HG03354 (cell line): Measurements from ENCODE around the gene PIP5K1B.

Source experiments
- ATAC-seq: cut with Tn5 transposase; IDR thresholded peaks from one replicate; pipeline ENCODE4 v1.9.1; 2021; ENCODE audit warnings: mild to moderate bottlenecking; ENCODE audit not compliant: unreplicated experiment, poor library complexity, severe bottlenecking

PIP5K1B gene

DNA sequence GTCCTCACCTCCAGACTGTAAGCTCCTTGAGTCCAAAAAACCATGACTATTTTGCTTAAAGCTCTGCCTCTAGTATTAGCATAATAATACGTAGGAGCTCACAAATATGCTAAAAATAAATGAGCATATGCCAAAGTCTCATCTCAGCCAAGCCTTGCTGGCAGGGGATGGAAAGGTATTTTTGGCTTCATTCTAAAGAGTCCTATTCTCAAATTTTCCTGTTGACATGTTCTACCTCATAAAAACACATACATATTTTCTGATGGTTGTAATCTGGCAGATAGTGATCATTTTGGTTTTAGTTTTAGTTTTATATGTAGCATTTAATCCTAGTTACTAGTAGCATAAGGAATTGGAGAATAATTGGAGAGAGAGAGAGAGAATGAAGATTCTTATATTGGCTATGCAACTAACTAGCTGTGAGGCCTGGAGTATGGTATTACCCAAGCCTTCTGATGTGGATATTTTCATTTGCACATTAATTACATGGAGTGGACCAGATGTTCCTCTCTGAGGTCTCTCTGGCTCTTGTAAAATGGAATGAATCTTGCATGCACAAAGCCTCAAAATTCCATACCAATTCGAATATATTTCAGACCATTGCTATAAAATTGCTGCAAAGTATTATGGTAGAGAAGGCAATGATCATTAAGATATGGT lies 55.8 kb downstream of the PIP5K1B start:
- ATAC-seq: no peak

DNA sequence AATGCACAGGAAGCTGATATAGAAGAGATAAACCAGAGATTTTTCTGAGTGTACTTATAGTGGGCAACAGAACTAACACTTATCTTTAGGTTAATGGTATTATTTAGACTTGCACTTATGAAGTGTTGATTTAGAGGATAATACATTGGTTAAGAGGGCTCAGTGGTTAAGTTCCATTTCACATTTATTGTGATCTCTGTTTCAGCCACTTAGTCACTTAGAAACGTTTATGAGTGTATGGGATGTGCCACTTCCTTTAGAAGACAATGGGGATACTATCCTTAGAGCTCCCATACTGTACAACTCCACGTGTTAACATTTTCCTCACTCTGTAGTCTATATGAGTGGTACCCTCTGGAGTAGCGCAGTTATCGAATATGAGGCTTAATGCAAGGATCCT lies 57.5 kb downstream of the PIP5K1B start:
- no peak for ATAC-seq

DNA sequence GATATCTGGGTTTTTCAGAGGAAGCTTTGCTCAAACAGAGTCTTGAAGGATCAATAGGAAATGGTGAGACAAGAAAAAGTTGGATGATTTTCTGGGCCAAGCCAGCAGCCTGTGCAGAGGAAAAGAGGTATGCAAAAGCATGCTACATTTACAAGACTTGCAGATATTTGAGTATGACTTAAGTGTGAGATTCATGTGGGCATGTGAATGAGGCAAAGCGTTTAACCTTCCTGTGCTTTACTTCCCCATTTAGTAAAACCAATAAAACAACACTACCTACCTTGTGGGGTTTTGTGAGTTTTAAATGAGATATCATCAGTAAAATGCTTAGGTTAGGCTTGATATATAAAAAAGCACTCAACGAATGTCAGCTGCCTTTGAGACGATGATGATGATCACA lies 58.1 kb downstream of the PIP5K1B start:
- ATAC-seq: no peak

DNA sequence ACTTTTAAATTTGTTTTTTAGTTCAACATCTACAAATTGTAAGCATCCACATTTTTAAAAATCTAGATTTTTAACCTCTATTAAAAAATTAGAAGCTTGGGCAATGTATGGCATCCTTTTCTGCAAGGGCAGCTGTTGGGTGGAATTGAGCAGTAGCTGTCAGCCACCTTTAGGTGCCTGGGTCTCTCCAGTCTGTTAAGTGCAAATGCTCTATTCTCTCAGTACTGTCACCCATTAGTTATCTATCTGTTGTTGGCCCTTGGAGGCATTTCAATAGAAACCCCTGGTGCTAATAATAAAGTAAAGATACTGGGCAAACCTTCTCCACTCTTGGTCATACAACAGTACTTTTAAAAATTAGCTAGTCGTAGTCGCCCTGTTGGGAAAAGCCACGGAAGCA lies 63.6 kb downstream of the PIP5K1B start:
- ATAC-seq: no peak

DNA sequence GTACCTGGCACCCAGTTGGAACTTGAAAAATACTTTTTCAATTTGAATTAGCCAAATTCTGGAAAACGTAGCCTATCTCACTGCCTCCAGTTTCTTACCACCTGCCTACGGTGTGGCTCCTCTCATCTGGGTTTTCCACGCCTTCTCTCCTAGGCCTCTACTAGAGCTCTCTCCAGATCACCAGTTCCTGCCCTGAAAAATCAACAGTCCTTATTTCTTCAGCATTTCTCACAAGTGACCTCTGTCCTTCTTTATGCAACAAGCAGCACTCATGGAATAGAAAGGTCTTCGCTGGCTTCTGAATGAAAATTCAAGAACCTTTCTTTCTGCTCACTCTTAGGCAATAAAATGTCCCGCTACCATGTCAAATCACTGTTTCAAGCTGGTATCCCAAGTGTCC lies 64.8 kb downstream of the PIP5K1B start:
- no peak for ATAC-seq

DNA sequence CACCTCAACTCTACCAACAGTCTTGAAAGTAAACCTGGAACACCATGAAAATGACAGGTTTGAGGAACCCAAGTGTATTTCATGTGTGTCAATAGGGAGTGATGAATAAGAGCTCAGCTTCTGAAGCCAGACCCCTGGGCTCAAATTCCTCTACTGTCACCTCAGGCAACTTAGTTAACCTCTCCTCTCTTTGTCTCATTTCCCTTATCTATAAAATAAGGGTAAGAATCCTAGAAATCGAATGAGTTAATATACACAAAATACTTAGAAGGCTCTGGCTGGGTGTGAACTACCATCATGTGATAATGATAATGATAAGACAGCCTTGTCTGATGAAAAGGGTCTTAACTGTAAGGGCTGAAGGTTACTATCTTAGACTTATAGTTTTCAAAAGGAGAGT lies 66.3 kb downstream of the PIP5K1B start:
- ATAC-seq: no peak

DNA sequence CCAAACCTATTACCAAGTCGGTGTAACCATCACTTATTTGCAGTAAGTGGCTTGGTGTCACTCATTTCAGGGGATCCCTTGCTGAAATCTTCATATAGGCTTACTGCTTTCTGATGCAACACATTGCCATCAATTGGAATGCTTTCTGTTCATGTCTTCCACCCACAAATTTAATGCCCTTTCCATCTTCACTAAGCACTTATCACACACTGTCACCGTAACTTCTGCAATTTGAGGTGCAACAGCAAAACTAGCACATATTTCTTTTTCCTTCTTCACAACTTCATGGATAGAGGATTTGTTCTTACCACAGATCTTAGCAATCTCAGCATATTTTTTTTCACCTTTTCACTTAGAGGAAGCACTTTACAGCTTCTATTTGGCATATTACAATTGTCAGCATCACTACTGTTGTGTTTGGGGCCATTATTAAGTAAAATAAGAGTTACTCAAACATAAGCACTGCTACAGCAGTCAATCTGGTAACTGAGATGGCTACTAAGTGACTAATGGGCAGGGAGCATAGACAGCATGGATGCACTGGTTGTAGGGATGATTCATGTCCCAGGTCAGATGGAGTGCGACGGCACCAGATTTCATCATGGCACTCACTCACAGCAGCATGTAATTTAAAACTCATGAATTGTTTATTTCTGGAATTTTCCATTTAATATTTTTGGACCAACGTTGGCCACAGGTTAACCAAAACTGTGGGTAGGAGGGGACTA lies 70.1 kb downstream of the PIP5K1B start:
- no peak for ATAC-seq

DNA sequence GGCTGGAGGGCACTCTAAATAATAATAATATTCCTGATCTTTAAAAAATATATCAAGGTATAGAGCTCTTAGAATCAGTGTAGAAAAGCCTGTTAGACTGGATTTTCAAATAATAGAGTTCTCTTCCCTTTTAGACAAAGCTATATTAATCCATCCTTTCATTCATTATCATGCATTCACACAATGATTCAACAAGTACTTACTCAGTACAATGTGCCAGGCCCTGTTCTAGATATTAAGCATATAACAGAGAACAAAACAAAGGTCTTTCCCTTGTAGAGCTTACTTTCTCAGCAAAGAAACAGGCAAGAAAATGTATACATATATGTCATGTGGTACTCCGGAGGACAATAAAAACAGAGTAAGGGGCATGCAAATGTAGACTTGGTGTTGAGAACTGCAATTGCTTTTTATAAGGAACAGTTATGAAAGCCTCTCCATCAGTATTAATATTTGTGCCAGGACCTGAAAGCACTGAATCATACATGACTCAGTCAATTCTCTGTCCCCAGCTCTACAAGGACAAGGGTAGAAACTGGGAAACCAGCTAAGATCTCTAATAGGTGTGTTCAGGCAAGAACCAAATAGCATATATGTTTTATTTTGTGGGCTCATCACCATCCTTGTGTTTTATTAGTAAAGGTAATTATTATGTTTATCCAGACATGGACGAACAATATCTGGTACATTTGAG lies 72.2 kb downstream of the PIP5K1B start:
- ATAC-seq: no peak

DNA sequence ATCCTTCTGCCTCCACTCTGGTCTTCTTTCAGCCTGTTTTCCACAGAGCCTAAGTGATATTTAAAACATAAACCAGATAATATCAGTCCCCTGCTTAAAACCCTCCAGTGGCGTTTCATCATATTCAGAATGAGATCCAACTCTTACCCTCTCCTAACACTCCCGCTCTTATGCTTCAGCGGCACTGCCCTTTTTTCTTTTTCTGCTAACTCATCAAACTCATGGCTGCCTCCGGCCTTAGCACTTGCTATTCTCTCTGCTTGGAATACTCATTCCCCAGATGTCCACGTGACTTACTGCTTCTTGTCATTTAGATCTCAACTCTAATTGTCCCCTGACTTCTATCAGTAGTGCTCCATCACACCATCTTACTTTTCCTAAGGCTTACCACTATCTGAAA lies 73.6 kb downstream of the PIP5K1B start:
- ATAC-seq: no peak

DNA sequence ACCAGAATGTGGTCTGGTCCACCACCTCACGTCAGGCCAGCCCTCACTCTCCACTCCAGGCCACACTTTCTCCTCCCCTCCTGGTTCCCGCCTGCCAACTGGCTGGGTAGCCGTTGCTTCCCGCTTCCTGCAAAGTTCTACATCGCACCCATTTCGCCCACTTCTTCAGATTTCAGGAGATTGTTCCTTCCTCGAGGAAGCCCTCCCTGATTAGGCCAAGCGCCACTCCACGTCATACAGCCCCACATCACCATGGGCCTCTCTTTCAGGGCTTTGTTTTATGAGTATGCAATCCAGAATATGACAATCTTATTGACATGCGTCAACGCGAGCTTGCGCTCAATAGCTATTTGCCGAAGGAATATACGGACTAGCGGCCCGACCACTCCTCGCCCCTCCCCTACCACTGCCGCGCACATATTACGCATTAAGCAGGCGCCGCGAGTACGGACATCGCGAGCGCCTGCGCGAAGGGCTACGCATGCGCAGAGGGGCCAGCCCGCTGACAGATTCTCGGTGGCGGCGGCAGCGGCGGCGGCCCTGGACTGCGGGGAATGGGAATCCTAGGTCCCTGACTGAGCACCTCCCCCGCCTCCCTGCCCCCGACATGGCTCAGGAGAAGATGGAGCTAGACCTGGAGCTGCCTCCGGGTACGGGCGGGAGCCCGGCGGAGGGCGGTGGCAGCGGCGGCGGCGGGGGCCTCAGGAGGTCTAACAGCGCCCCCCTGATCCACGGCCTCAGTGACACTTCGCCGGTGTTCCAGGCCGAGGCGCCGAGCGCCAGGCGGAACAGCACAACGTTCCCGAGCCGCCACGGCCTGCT lies 74.7 kb downstream of the PIP5K1B start:
- peak; percentile 86 for ATAC-seq

DNA sequence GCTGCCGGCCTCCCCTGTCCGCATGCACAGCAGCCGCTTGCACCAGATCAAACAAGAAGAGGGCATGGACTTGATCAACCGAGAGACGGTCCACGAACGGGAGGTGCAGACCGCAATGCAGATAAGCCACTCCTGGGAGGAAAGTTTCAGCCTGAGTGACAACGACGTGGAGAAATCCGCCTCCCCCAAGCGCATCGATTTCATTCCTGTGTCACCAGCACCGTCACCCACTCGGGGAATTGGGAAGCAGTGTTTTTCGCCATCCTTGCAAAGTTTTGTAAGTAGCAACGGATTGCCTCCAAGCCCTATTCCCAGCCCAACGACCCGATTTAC lies 75.3 kb downstream of the PIP5K1B start:
- ATAC-seq: no peak

DNA sequence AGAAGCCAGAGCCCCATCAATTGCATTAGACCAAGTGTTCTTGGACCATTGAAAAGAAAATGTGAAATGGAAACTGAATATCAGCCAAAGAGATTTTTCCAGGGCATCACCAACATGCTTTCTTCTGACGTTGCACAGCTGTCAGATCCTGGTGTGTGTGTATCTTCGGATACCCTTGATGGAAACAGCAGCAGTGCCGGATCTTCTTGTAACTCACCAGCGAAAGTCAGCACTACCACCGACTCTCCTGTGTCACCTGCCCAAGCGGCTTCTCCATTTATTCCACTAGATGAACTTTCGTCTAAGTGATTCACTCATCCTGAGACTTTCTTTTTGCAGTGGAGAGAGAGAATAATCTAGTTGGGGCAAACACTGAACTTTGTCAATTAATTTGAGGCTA lies 75.7 kb downstream of the PIP5K1B start:
- no peak for ATAC-seq

DNA sequence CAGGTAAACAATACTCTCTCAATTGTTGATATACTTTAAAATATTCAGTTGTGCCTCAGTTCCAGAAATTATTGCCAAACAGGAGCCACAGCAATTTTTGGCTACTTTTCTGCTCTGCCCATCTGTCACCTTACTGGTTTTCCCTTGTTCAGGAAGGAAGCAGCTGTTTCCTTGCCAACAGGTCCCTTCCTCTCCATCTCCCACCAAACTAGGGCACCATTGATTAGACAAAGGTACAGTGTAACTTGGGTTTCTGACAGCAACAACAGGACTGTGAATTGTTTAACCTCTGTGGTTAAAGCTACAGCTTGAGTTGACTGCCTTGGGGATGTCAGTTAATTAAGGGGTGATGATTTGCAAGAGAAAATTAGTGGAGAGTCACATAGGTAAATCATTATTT lies 76.9 kb downstream of the PIP5K1B start:
- no peak for ATAC-seq

DNA sequence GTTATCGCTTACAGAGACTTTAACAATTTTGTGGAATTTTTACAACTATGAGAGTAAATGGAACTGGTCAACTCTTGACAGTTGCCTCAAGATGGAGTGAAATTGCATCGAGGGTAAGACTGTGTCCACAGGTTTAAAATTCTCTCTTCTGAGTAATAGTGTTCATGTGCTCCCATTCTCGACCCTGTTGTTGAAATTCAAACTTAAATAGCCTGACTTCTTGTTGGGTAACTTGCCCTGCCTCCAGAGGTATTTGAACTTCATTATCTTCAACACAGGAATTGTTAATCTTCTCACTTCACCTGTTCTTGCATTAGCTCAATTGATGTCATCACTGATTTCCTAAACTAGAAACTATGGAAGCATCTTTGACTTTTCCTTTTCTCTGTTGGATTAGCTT lies 77.5 kb downstream of the PIP5K1B start:
- no peak for ATAC-seq

DNA sequence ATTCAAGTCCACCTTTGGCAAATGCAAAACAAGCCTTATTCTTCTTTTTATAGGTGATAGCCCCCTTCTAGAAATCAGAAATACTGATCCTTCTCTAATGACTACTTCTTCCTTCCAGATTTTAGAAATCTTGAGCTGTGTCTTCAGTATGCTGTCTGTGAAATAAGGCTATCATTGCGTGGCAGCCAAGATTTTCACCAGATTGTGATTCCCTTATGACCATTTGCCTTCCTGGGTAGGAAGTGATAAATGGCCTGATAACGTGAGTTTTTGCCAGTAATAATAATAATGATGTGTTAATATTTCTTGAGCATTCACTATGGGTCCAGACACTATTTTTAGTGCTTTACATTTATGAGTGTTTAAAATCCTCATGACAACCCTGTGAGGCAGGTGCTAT lies 80.9 kb downstream of the PIP5K1B start:
- ATAC-seq: no peak

DNA sequence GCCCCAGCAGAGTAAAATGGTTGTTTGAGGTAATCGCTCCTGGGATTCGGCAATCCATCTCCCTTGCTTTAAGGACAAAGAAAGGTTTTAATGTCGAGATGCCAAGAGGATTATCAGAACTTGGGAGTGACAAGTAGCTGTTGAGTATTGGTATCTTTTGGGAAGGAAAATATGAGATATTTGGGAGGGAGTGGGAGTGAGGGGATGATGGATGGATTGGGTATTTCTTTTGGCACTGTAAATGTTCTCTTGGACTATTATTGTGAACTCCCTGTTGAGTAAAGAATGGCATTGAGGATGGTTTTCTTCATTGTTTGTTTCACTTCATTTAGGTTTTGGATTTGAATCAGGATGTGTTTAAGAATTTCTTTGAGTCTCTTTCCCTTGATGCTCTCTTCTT lies 86.1 kb downstream of the PIP5K1B start:
- ATAC-seq: no peak

DNA sequence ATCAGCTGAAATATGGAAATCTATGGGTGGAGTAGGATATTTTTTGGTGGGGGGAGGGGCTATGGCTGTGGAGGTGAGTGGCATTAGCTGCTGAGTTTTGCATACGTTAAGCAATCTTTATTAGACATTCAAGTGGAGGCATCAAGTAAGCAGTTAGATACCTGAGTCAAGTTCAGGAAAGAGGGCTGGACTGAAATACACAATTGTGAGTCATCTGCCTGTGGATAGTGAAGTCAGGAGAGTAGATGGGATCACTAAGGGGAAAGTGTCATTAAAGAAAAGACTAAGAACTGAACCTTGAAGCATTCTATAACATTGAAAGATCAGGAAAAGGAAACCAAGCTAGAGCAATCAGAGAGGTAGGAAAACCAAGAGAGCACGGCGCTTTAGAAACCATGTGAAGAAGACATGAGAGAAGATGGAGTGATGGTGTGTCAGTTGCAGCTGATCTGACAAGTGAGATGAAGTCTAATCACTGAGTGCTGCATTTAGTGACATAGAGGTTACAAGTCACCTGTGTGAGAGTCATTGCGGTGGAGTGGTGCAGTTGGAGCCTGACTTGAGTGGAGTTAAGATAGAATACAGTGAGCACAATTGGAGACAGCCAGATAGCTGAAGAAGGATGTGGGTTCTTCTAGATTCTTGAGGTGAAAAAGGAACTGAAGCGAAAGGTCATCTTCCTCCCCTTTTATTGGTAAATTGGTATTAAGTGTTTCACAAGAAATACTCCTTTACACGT lies 88.7 kb downstream of the PIP5K1B start:
- ATAC-seq: peak; percentile 85

DNA sequence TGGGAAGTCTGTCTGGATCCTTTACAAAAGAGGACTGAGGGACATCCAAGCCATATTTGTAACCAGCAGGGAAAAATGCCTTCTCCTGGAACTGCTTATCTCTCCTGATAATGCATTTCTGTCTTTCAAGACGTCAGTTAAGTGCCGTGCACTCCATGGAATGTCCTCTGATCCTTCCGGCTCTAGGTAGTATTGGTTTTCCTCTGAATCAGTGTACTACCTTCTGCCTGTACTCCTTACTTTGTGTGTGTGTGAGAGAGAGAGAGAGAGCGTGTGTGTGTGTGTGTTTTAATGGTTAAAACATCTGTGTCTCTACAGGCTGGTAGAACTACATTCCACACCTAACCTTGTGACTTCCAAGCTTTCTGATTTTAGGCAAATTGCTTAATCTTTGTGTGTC lies 89.9 kb downstream of the PIP5K1B start:
- no peak for ATAC-seq

DNA sequence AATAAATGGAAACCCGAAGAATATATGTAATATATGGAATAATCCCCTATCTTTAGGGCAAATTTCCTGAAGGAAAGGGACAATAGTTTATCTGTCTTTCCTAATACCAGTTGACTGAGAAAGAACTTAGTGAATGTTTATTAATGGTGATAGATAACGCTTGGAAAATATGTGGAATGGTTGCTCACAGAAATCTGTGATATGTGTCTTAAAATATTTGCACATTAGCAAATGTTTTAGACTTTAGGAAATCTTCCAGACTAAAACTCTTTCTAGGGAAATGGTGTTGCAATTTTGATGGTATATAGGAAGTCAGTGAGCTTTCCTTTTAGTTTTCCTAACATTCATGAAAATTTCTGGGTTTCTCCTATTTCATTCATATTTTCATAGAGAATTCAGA lies 90.4 kb downstream of the PIP5K1B start:
- ATAC-seq: no peak

DNA sequence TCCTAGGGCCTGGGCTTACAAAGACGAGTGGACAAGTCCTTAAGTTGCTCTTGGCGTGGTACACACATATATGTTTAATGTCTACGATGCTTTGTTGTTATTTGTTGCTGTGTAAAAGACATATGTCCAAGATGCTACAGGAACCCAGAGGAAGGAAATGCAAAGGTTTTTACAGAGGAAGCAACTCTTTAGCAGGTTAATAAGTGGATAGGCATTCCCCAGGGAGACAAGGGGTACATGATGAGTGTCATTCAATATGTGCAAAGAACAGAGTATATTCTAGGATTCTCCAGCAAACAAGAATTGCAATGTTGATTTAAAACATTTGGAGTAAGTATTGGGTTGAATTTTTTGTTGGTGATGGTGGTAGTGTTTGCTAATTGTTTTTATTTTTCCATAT lies 92.1 kb downstream of the PIP5K1B start:
- peak; percentile 45 for ATAC-seq
